HG02571 (cell line): Measurements from ENCODE around the gene METTL27.
"Not testable (repeated sequence)": the region's sequence is repeated elsewhere in the genome, so short reads cannot be mapped to it uniquely, and the experiment has no call there.

ENCODE experiments used
- ATAC-seq: cut with Tn5 transposase; IDR thresholded peaks from one replicate; pipeline ENCODE4 v1.9.1; 2021; ENCODE audit warnings: mild to moderate bottlenecking, moderate library complexity; ENCODE audit not compliant: unreplicated experiment

Gene METTL27

GRCh38 chr7:73839743-73840714 is 2.3 kb downstream of the METTL27 start:
- ATAC-seq, result no peak

- no peak for ATAC-seq
Observed at GRCh38 chr7:73839290-73839689, 3.0 kb downstream of the METTL27 start.

- ATAC-seq, result no peak
Observed at GRCh38 chr7:73838642-73839041, 3.7 kb downstream of the METTL27 start.

- not testable (repeated sequence) for ATAC-seq
Observed at GRCh38 chr7:73837167-73837566, 5.1 kb downstream of the METTL27 start.

GRCh38 chr7:73834626-73835191 is 7.6 kb downstream of the METTL27 start:
- no peak for ATAC-seq

- ATAC-seq, result no peak
Observed at GRCh38 chr7:73833251-73833919, 8.9 kb downstream of the METTL27 start.

- ATAC-seq, result no peak
Observed at GRCh38 chr7:73832806-73833205, 9.5 kb downstream of the METTL27 start.

- ATAC-seq, result no peak
Observed at GRCh38 chr7:73831834-73832651, 10.3 kb downstream of the METTL27 start.

GRCh38 chr7:73831584-73831833 is 10.8 kb downstream of the METTL27 start:
- no peak for ATAC-seq

- ATAC-seq, result no peak
Observed at GRCh38 chr7:73830681-73831583, 11.4 kb downstream of the METTL27 start, which contains the start of gene CLDN4. CLDN4 (plus strand) TSS chr7:73830996; CDS start chr7:73831202, 206 bp downstream.

GRCh38 chr7:73829921-73830680 is 12.2 kb downstream of the METTL27 start:
- no peak for ATAC-seq

- no peak for ATAC-seq
Observed at GRCh38 chr7:73829505-73829904, 12.8 kb downstream of the METTL27 start.

GRCh38 chr7:73828972-73829371 is 13.3 kb downstream of the METTL27 start:
- ATAC-seq, result no peak

- no peak for ATAC-seq
Observed at GRCh38 chr7:73828107-73828803, 14.1 kb downstream of the METTL27 start.

- no peak for ATAC-seq
Observed at GRCh38 chr7:73827567-73828106, 14.7 kb downstream of the METTL27 start.

GRCh38 chr7:73824986-73825385 is 17.3 kb downstream of the METTL27 start:
- ATAC-seq, result no peak

- ATAC-seq, result no peak
Observed at GRCh38 chr7:73823873-73824592, 18.3 kb downstream of the METTL27 start.

- ATAC-seq, result no peak
Observed at GRCh38 chr7:73823257-73823656, 19.1 kb downstream of the METTL27 start.
